ENCODE measurements around the gene PLOD3.

- no peak for TF ChIP-seq CTCF (IDR thresholded peaks at IDR 0.05)
- TF ChIP-seq EZH2 (IDR thresholded peaks at IDR 0.05; ENCODE audit: borderline replicate concordance, insufficient read depth, low read depth, low read length, poor library complexity, severe bottlenecking) = no peak
Observed at GRCh38 chr7:101198476-101198875, 18.9 kb downstream of the PLOD3 start.

Data from B cell (primary cell).